ENCODE measurements around the gene ZNF132.
"Not testable (repeated sequence)": the region's sequence is repeated elsewhere in the genome, so short reads cannot be mapped to it uniquely, and the experiment has no call there.

The ZNF132 gene
- 5.2 to 9.4 (median 8.1) reads per million in 3 experiments for total RNA-seq

GRCh38 chr19:58439576-58440554 lies at the start of gene ZNF132:
Gene ZNF132, minus strand, starts transcription at chr19:58440153. Its CDS starts 332 bp downstream, at chr19:58439821.
- peak; percentile 97 for DNase-seq

DNA sequence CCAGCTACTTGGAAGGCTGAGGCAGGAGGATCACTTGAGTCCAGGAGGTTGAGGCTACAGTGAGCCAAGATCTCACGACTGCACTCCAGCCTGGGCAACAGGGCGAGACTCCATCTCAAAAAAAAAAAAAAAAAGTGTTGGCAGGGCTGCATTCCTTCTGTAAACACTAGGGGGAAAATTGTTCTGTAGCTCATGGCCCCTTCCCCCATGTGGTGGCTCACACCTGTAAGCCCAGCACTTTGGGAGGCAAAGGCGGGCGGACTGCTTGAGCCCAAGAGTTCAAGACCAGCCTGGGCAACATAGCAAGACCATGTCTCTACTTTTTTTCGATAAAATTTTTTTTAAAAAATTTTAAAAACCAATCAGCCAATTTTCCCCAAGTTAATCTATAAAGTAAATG lies 44.4 kb upstream of the ZNF132 start:
- not testable (repeated sequence) for DNase-seq

GRCh38 chr19:58483776-58484175 lies 43.8 kb upstream of the ZNF132 start:
- no peak for DNase-seq

DNA sequence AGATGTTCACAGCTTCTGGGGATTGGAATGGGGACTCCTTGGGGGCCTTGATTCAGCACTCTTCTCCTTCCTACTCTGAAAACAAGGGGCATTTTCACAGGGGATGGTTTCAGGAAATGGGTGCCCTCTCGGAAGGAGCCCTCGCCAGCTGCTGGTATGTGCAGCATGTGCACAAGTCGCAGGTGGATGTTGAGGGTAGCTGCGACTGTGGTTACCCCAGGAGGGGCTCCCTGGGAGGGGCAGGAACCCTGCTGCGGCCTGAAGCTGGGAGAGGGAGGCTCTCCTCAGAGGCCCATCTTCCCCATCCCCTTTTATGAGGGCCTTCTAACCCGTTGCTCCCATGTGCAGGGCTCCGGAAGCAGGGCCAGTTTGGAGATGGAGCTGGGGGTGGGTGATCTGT lies 42.4 kb upstream of the ZNF132 start:
- no peak for DNase-seq

- no peak for DNase-seq
Measured at GRCh38 chr19:58480831-58481230, 40.9 kb upstream of the ZNF132 start.

DNA sequence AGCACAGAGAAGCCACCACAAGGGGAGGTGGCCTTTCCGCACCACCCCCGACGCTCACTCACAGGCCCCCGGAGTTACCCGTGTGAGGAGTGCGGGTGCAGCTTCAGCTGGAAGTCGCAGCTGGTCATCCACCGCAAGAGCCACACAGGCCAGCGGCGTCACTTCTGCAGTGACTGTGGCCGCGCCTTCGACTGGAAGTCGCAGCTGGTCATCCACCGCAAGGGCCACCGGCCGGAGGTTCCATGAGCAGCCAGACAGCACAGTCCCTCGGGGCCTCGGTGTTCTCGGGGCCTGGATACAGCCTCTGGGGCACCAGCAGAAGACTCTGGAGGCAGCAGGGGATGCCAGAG lies 40.5 kb upstream of the ZNF132 start:
- no peak for DNase-seq

GRCh38 chr19:58479736-58480480 lies 40.0 kb upstream of the ZNF132 start:
- no peak for DNase-seq

DNA sequence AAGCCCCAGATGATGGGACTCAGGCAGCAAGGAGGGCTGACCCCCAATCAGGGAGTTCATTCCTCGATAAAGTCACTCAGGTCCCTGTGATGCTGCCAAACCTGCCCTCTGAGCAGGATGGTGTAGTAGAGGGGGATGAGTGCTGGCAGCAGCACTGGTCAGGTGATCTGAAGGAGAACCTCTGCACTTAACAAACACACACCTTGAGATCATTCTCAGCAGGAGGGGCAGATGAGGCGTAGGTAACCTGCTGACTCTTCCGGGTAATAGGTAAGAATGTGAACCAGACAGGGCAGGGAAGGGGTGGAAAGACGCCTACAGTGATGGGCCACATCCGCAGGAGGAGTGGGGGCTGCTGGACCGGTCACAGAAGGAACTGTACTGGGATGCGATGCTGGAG lies 39.4 kb upstream of the ZNF132 start:
- DNase-seq, result no peak

DNA sequence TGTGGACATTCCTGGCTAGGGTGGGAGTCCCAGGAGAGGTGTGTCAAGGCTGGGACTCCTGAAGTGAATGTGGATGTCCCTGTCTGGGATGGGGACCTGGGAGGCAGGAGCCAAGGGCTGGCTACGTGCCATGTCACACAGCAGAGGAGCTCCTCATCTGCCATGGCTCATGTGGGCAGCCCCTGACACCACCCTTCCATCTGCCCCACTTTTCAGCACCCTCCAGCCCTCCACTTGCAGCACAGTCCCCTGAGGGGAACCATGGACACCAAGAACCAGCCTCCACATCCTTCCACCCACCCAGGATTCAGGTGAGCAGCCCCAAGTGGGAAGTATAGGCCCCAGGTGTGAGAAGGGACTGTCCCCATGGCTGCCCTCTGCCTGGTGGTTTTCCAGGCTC lies 37.9 kb upstream of the ZNF132 start:
- no peak for DNase-seq

DNA sequence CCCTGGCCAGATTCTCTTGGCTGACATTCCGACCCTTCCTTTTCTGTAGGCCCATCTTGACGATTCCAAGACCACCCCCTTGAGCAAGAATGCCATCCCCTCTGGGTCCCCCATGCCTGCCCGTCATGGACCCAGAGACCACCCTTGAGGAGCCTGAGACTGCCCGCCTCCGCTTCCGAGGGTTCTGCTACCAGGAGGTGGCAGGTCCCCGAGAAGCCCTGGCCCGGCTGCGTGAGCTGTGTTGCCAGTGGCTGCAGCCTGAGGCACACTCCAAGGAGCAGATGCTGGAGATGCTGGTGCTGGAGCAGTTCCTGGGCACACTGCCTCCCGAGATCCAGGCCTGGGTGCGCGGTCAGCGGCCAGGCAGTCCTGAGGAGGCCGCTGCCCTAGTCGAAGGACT lies 37.2 kb upstream of the ZNF132 start:
- DNase-seq, result no peak

DNA sequence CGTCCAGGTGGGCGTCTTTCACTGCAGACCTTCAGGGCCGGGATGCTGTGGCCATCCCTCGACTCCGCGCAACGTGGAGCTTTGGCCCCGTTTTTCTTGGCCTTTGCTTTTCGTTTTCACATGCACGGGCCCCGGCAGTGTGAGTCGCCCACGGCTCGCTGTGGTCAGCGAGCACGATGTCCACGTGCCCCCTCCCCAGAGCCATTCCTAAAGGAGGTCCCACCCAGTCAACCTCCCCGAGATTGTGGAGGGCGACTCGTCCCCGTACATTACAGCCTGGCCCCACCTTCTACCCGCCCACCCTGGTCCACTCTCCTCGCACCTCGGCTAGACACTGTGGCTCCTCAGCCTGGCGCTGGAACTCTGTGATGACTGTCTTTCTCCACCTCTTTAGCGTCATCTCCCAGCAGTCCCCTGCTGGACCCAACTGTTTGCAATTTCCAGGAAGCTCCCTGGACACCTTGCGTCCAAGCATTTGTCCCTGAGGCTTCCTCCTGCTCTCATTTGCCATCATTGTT lies 36.6 kb upstream of the ZNF132 start:
- DNase-seq, result no peak

DNA sequence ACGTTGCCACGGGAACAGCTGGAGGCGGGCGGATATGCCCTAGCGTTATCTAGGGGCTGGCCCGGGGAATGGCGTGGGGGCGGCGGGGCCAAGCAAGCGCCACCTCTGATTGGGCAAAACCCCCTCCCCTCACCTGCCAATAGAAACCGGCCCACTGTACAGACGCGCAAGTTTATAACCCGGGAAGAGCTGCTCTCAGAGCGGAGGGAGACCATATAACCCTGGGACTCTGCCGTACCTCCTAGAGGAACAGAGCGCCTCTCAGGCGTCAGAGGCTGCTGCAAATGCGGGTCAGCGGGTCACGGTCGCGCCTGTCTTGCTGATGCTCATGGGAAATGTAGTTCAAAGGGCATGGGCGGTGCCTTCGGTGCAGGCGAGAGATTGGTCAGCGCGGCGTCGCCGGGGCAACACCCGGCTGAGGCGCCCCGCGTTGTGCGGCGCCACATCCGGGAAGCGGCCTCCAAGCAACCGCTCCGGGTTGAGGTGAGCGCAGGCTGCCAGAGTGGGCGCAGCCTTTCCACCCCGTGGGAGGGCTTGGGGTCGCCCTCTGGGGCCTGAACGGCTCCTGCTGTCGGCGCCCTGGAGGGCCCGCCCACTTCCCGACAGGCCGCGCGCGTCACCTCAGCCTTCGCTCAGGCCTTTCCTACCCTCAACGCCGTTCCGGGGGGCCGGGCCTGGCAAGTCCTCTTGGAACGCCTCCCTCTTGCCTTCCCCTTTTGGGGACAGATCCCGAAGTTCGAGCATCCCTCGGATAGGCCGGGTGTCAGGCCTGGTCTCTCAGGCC lies 36.0 kb upstream of the ZNF132 start, which contains the start of gene ZNF446:
TSS of gene ZNF446 (plus strand) at position 639 of the 784 bp plus-strand sequence. CDS start 867 bp downstream, outside the sequence.
- DNase-seq, result peak; percentile 97

- no peak for DNase-seq
Measured at GRCh38 chr19:58474997-58475713, 35.2 kb upstream of the ZNF132 start.

- no peak for DNase-seq
Measured at GRCh38 chr19:58474291-58474996, 34.5 kb upstream of the ZNF132 start.

DNA sequence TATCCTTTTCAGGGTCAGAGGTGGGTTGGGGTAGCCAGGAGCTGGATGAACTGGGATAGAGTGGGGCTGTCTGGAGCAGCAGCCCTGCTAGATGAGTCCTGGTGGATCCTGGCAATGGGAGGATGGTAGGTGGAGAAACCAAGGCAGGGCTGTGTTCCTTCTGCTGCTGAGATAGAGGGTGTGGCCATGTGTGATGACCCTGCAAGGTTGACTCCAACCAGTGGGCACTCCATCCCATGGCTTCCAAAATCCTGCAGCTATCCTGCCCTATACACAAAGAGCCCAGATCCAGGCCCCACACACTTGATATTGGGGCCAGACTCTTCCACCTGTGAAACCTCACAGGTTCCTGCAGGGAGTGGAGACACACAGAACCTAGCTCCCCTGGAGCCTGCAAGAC lies 33.8 kb upstream of the ZNF132 start:
- no peak for DNase-seq

- no peak for DNase-seq
Measured at GRCh38 chr19:58471736-58472135, 31.8 kb upstream of the ZNF132 start.

DNA sequence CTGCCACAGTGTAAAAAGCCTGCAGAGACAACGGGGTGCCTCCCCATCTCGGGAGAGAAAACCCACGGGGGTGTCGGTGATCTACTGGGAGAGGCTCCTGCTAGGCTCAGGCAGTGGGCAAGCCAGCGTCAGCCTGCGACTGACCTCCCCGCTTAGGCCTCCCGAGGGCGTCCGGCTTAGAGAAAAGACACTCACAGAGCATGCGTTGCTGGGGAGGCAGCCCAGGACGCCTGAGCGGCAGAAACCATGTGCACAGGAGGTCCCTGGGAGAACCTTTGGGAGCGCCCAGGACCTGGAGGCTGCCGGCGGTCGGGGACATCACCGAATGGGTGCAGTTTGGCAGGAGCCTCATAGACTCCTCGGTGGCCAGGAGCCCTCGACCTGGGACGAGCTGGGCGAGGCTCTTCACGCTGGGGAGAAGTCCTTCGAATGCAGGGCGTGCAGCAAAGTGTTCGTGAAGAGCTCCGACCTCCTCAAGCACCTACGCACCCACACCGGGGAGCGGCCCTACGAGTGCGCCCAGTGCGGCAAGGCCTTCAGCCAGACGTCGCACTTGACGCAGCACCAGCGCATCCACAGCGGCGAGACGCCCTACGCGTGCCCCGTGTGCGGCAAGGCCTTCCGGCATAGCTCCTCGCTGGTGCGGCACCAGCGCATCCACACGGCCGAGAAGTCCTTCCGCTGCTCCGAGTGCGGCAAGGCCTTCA lies 31.0 kb upstream of the ZNF132 start:
- not testable (repeated sequence) for DNase-seq

DNA sequence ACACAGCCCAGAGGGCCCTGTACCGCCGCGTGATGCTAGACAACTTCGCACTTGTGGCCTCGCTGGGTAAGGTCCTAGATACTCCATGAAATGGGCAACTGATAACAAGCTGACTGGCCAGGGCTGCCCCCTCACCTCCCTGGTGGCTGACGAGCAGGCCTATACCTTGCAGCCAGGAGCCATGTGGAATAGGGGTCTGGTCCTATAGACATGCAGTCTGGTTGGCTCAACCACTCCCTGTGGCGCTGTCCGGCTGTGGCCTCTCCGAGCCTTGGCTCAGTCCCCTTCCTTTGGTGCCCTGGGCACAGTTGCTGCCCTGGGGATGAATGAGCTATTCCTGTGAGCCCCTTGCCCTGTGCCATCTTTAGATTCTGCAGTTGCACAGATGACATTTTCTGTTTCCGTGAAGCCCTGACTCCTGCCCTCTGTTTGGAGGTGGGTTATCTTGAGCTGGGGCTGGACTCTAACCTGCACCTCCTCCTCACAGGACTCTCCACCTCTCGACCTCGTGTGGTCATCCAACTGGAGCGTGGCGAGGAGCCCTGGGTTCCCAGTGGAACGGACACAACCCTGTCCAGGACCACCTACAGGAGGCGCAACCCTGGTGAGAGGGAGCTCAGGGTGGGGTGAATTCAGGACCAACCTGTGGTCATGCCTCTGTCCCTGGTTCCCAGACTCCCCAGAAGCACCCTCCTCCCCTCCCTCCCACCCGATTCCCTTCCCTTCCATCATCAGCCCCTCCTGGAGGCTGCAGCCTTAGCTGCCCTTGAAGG lies 29.5 kb upstream of the ZNF132 start:
- no peak for DNase-seq

DNA sequence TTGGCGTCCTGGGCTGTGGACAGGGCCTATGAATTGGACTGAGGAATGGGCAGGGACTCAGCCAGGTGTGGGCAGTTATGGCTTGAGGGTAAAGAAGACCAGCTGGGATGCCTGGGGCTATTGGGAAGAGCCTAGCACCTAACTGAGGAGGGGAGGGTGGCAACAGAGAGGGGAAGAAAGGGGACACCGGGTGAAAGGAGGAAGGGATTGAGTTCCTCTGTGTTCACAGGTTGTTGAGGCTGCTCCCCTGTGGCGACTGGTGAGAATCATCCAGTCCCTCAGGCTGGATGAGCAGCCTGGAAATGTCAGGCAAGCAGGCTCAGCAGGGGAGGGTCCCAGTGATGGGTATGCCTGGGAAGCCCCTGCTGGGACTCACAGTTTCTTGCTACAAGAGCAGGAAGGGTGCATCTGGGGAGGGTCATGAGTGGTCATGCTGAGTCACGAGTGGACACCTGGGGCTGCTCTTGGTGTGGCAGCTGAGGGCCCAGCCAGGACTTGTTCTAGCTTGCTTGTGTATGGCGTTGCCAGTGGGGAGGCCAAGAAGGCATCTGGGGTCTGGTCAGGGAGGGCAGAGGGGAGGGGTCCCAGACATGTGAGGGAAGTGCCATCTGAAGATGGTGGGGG lies 28.4 kb upstream of the ZNF132 start:
- DNase-seq, result no peak
